ENCODE measurements around the gene ATG16L2.
"Not testable (repeated sequence)": the region's sequence is repeated elsewhere in the genome, so short reads cannot be mapped to it uniquely, and the experiment has no call there.

Gene ATG16L2

DNA sequence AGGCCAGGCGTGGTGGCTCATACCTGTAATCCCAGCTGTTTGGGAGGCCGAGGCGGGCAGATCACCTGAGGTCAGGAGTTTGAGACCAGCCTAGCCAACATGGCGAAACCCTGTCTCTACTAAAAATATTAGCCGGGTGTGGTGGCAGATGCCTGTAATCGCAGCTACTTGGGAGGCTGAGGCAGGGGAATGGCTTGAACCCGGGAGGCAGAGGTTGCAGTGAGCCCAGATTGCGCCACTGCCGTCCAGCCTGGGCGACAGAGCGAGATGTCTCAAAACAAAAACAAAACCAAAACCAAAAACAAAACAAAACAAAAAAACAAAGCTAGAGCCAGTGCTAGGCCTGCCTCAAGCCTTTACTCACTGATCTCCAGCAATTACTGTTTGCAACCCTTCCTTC lies 13.4 kb downstream of the ATG16L2 start:
- not testable (repeated sequence) for H2BK5ac ChIP-seq (ENCODE audit: low read length); H3K18ac ChIP-seq (ENCODE audit: low read length); H4K5ac ChIP-seq (ENCODE audit: low read length); H2BK15ac ChIP-seq (replicated peaks; ENCODE audit: low read depth); H3K27ac ChIP-seq (ENCODE audit: low read depth, low read length); H3K79me1 ChIP-seq (ENCODE audit: low read length); H3K4me3 ChIP-seq (ENCODE audit: low read length); H3K4me1 ChIP-seq (ENCODE audit: control insufficient read depth, low read depth, low read length); H3K23ac ChIP-seq (ENCODE audit: low read length); H3K4me2 ChIP-seq (ENCODE audit: low read length); H3K27me3 ChIP-seq (ENCODE audit: insufficient read depth, low read length, poor library complexity); H2AK5ac ChIP-seq (ENCODE audit: low read length); H3K79me2 ChIP-seq (ENCODE audit: control insufficient read depth, insufficient read depth, low read length); DNase-seq; H4K8ac ChIP-seq (ENCODE audit: low read depth, low read length); H3K4ac ChIP-seq (ENCODE audit: low read depth, low read length); H3K36me3 ChIP-seq (ENCODE audit: control insufficient read depth, insufficient read depth, low read length); H3K56ac ChIP-seq (ENCODE audit: low read length); H3K9ac ChIP-seq (ENCODE audit: low read length); H2BK120ac ChIP-seq (ENCODE audit: low read depth, low read length)
- WGBS (ENCODE audit: extremely low coverage, insufficient coverage, low lambda C conversion rate), result no CpG with 5 or more reads among the region's 11 CpGs

DNA sequence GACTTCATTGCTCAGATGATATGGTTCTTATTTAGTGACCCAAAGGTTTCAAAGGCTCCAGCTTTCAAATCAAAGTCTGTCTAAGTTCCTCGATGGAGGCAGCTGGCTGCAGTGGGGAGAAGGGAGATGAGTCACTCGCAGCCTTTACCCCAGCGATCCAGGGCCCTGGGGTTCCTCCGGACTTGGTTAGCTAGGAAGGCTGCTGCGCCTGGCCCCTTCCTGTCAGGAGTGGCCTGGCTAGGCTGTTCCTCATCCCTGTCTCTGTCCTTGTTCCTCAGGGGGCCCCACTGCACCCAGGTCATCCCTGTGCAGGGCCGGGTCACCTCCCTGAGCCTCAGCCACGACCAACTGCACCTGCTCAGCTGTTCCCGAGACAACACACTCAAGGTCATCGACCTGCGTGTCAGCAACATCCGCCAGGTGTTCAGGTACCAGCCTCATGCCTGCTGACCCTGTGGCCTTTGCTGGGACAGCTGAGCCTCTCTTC lies 13.9 kb downstream of the ATG16L2 start:
- H3K23ac ChIP-seq (ENCODE audit: low read length), result no peak overlapping the region
- no peak overlapping the region for H2BK15ac ChIP-seq (replicated peaks; ENCODE audit: low read depth)
- no peaks in the 10 kb centered on the region for H3K4me1 ChIP-seq (ENCODE audit: control insufficient read depth, low read depth, low read length)
- no peaks in the 10 kb centered on the region for H3K79me1 ChIP-seq (ENCODE audit: low read length)
- H3K36me3 ChIP-seq (ENCODE audit: control insufficient read depth, insufficient read depth, low read length), result no peaks in the 10 kb centered on the region
- no peak overlapping the region for H3K27ac ChIP-seq (ENCODE audit: low read depth, low read length)
- H3K4me3 ChIP-seq (ENCODE audit: low read length), result no peak overlapping the region
- no peak overlapping the region for H3K56ac ChIP-seq (ENCODE audit: low read length)
- H3K18ac ChIP-seq (ENCODE audit: low read length), result no peak overlapping the region
- H4K8ac ChIP-seq (ENCODE audit: low read depth, low read length), result no peak overlapping the region
- H3K27me3 ChIP-seq (ENCODE audit: insufficient read depth, low read length, poor library complexity), result no peaks in the 10 kb centered on the region
- WGBS (ENCODE audit: extremely low coverage, insufficient coverage, low lambda C conversion rate), result no CpG with 5 or more reads among the region's 11 CpGs
- no peak overlapping the region for H3K9ac ChIP-seq (ENCODE audit: low read length)
- no peak overlapping the region for H2BK120ac ChIP-seq (ENCODE audit: low read depth, low read length)
- no peak overlapping the region for H4K5ac ChIP-seq (ENCODE audit: low read length)
- H3K4me2 ChIP-seq (ENCODE audit: low read length), result no peak overlapping the region
- H3K4ac ChIP-seq (ENCODE audit: low read depth, low read length), result no peak overlapping the region
- DNase-seq, result no peak
- no peak overlapping the region for H2AK5ac ChIP-seq (ENCODE audit: low read length)
- H3K79me2 ChIP-seq (ENCODE audit: control insufficient read depth, insufficient read depth, low read length), result no peaks in the 10 kb centered on the region
- H2BK5ac ChIP-seq (ENCODE audit: low read length), result no peak overlapping the region

DNA sequence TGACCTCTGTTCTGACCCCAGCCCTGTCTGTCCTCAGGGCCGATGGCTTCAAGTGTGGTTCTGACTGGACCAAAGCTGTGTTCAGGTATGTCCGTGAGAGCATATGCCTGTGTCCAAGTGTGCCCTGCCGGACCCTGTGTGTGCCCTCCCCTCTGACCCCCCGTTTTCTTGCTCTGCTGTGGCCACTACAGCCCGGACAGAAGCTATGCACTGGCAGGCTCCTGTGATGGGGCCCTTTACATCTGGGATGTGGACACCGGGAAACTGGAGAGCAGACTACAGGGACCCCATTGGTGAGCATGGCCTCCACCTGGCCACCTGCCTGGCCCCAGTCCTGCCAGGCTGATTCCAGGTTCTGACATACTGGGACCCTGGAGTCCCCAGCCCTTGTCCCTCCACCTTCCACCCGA lies 14.5 kb downstream of the ATG16L2 start:
- Histone ChIP-seq H3K79me1 (ENCODE audit: low read length) (no peaks in the 10 kb centered on the region), H2AK5ac (ENCODE audit: low read length) (no peak overlapping the region), H3K56ac (ENCODE audit: low read length) (no peak overlapping the region), H3K9ac (ENCODE audit: low read length) (no peak overlapping the region), H3K27ac (ENCODE audit: low read depth, low read length) (no peak overlapping the region), H3K79me2 (ENCODE audit: control insufficient read depth, insufficient read depth, low read length) (no peaks in the 10 kb centered on the region), H2BK15ac (replicated peaks; ENCODE audit: low read depth) (no peak overlapping the region), H3K23ac (ENCODE audit: low read length) (no peak overlapping the region), H3K36me3 (ENCODE audit: control insufficient read depth, insufficient read depth, low read length) (no peaks in the 10 kb centered on the region), H3K18ac (ENCODE audit: low read length) (no peak overlapping the region), H3K27me3 (ENCODE audit: insufficient read depth, low read length, poor library complexity) (no peaks in the 10 kb centered on the region), H4K8ac (ENCODE audit: low read depth, low read length) (no peak overlapping the region), H3K4ac (ENCODE audit: low read depth, low read length) (no peak overlapping the region), H3K4me2 (ENCODE audit: low read length) (no peak overlapping the region), H4K5ac (ENCODE audit: low read length) (no peak overlapping the region), H3K4me3 (ENCODE audit: low read length) (no peak overlapping the region), H2BK5ac (ENCODE audit: low read length) (no peak overlapping the region), H3K4me1 (ENCODE audit: control insufficient read depth, low read depth, low read length) (no peaks in the 10 kb centered on the region), H2BK120ac (ENCODE audit: low read depth, low read length) (no peak overlapping the region)
- DNase-seq, result no peak
- no CpG with 5 or more reads among the region's 7 CpGs for WGBS (ENCODE audit: extremely low coverage, insufficient coverage, low lambda C conversion rate)

DNA sequence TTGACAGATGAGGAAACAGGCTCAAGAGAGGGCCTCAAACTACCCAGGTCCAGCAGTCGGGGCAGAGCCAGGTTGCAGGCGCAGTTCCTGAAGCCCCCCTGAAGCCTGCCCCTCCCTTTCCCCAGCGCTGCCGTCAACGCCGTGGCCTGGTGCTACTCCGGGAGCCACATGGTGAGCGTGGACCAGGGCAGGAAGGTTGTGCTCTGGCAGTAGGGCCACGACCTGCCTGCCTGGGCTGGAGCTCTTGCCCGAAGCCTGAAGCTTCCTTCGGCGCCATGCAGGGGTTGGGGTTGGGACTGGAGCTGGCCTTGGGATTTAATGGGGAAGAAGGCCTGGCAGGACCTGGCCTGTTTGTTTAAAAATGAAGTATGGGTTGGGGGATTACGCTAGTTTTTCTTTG lies 15.0 kb downstream of the ATG16L2 start:
- H2BK120ac ChIP-seq (ENCODE audit: low read depth, low read length), result no peak overlapping the region
- no CpG with 5 or more reads among the region's 13 CpGs for WGBS (ENCODE audit: extremely low coverage, insufficient coverage, low lambda C conversion rate)

DNA sequence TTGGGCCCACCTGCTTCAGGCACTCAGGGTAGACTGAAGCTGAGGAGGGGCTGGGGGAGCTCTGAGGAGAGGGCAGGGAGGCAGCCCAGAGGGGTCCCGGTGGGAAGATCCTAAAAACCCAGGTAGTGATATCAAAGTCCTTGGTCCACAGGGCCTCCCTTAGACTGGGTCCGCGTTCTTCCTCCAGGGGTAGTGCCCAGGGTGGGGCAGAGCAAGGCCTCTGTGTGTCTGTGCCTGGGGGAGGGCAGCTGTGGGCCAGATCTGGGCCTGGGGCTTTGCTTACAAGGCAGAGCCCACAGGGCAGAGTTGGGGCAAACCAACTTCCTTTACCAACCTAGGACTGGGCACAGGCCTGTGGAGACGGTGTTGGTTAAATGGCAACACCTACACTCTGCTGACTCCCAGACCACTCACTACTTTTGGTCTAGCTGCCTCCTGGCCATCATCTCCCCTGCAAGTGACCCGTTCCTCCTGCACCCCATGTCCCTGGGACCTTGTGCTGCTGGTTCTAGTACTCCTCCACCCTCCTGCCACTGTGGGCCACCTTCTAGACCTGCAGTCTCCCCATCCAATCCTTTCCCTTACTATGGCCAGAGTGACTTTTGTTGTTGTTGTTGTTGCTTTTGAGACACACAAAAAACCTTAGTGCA lies 15.8 kb downstream of the ATG16L2 start:
- H3K36me3 ChIP-seq (ENCODE audit: control insufficient read depth, insufficient read depth, low read length), result no peaks in the 10 kb centered on the region

More for the DNA sequence above, 15.0 kb downstream of the ATG16L2 start:
- Histone ChIP-seq H3K27ac (ENCODE audit: low read depth, low read length) (no peak overlapping the region), H2AK5ac (ENCODE audit: low read length) (no peak overlapping the region), H3K56ac (ENCODE audit: low read length) (no peak overlapping the region), H3K79me2 (ENCODE audit: control insufficient read depth, insufficient read depth, low read length) (no peaks in the 10 kb centered on the region), H4K5ac (ENCODE audit: low read length) (no peak overlapping the region), H3K4ac (ENCODE audit: low read depth, low read length) (no peak overlapping the region), H3K36me3 (ENCODE audit: control insufficient read depth, insufficient read depth, low read length) (no peaks in the 10 kb centered on the region), H3K23ac (ENCODE audit: low read length) (no peak overlapping the region), H4K8ac (ENCODE audit: low read depth, low read length) (no peak overlapping the region), H3K27me3 (ENCODE audit: insufficient read depth, low read length, poor library complexity) (no peaks in the 10 kb centered on the region), H3K4me1 (ENCODE audit: control insufficient read depth, low read depth, low read length) (no peaks in the 10 kb centered on the region), H3K79me1 (ENCODE audit: low read length) (no peaks in the 10 kb centered on the region), H2BK5ac (ENCODE audit: low read length) (no peak overlapping the region), H3K18ac (ENCODE audit: low read length) (no peak overlapping the region), H3K4me3 (ENCODE audit: low read length) (no peak overlapping the region), H3K4me2 (ENCODE audit: low read length) (no peak overlapping the region), H3K9ac (ENCODE audit: low read length) (no peak overlapping the region), H2BK15ac (replicated peaks; ENCODE audit: low read depth) (no peak overlapping the region)
- DNase-seq, result no peak

More for the DNA sequence above, 15.8 kb downstream of the ATG16L2 start:
- H3K79me1 ChIP-seq (ENCODE audit: low read length), result no peaks in the 10 kb centered on the region
- WGBS (ENCODE audit: extremely low coverage, insufficient coverage, low lambda C conversion rate), result no CpG with 5 or more reads among the region's 5 CpGs
- no peak overlapping the region for H4K8ac ChIP-seq (ENCODE audit: low read depth, low read length)
- H4K5ac ChIP-seq (ENCODE audit: low read length), result no peak overlapping the region
- H2BK15ac ChIP-seq (replicated peaks; ENCODE audit: low read depth), result no peak overlapping the region
- H3K9ac ChIP-seq (ENCODE audit: low read length), result no peak overlapping the region
- no peak overlapping the region for H3K18ac ChIP-seq (ENCODE audit: low read length)
- H3K4ac ChIP-seq (ENCODE audit: low read depth, low read length), result no peak overlapping the region
- H3K23ac ChIP-seq (ENCODE audit: low read length), result no peak overlapping the region
- no peaks in the 10 kb centered on the region for H3K79me2 ChIP-seq (ENCODE audit: control insufficient read depth, insufficient read depth, low read length)
- H2BK120ac ChIP-seq (ENCODE audit: low read depth, low read length), result no peak overlapping the region
- H3K27ac ChIP-seq (ENCODE audit: low read depth, low read length), result no peak overlapping the region
- no peak overlapping the region for H2BK5ac ChIP-seq (ENCODE audit: low read length)
- H3K27me3 ChIP-seq (ENCODE audit: insufficient read depth, low read length, poor library complexity), result no peaks in the 10 kb centered on the region
- H2AK5ac ChIP-seq (ENCODE audit: low read length), result no peak overlapping the region
- H3K56ac ChIP-seq (ENCODE audit: low read length), result no peak overlapping the region
- no peak overlapping the region for H3K4me2 ChIP-seq (ENCODE audit: low read length)
- H3K4me1 ChIP-seq (ENCODE audit: control insufficient read depth, low read depth, low read length), result no peaks in the 10 kb centered on the region
- H3K4me3 ChIP-seq (ENCODE audit: low read length), result no peak overlapping the region
- DNase-seq, result no peak

All from mesendoderm (in vitro differentiated cells).